ENCODE results near the gene SLC6A3.
"Not testable (repeated sequence)": the region's sequence is repeated elsewhere in the genome, so short reads cannot be mapped to it uniquely, and the experiment has no call there.

SLC6A3 gene

GRCh38 chr5:1463326-1464095 is 18.3 kb upstream of the SLC6A3 start:
- no peak for DNase-seq

- DNase-seq, result no peak
Measured at GRCh38 chr5:1462358-1462757, 17.1 kb upstream of the SLC6A3 start.

- DNase-seq, result no peak
Measured at GRCh38 chr5:1461396-1461795, 16.2 kb upstream of the SLC6A3 start.

- DNase-seq, result no peak
Measured at GRCh38 chr5:1460054-1460682, 14.9 kb upstream of the SLC6A3 start.

- not testable (repeated sequence) for DNase-seq
Measured at GRCh38 chr5:1459435-1459834, 14.2 kb upstream of the SLC6A3 start.

- DNase-seq, result not testable (repeated sequence)
Measured at GRCh38 chr5:1456110-1456881, 11.1 kb upstream of the SLC6A3 start.

- DNase-seq, result no peak
Measured at GRCh38 chr5:1453613-1454012, 8.4 kb upstream of the SLC6A3 start.

- DNase-seq, result no peak
Measured at GRCh38 chr5:1449081-1449630, 3.9 kb upstream of the SLC6A3 start.

- no peak for DNase-seq
Measured at GRCh38 chr5:1448511-1449011, 3.3 kb upstream of the SLC6A3 start.

- no peak for DNase-seq
Measured at GRCh38 chr5:1447671-1448361, 2.6 kb upstream of the SLC6A3 start.

- DNase-seq, result no peak
Measured at GRCh38 chr5:1446602-1447343, 1.5 kb upstream of the SLC6A3 start.

- no peak for DNase-seq
Measured at GRCh38 chr5:1445689-1446601, 705 bp upstream of the SLC6A3 start.

- DNase-seq, result no peak
Measured at GRCh38 chr5:1444361-1445189, 665 bp downstream of the SLC6A3 start.

- DNase-seq, result no peak
Measured at GRCh38 chr5:1443991-1444360, 1.3 kb downstream of the SLC6A3 start.

- no peak for DNase-seq
Measured at GRCh38 chr5:1443171-1443570, 2.1 kb downstream of the SLC6A3 start.

- DNase-seq, result no peak
Measured at GRCh38 chr5:1442222-1443145, 2.8 kb downstream of the SLC6A3 start.

- no peak for DNase-seq
Measured at GRCh38 chr5:1441166-1441865, 3.9 kb downstream of the SLC6A3 start.

- DNase-seq, result no peak
Measured at GRCh38 chr5:1440098-1440493, 5.1 kb downstream of the SLC6A3 start.
